ENCODE data around the gene PCDH12.

Gene PCDH12

DNA sequence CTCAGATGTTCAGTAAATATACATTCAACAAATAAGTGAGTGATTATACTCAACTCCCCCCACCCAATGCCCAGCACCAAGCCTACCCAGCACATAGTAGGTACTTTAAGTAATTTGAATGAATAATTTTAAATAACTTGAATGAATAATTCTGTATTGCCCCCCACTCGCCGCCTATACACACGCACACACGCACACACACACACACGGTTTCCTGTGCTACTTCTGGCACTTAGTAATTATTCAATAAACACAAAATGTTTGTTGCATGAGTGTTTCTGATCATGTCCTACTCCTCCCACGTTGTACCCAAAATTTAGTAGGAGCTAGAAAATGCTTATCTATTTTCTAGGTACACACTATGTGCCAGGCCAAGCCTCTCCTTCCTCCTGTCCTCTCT lies 16.2 kb downstream of the PCDH12 start:
- no peak overlapping the region for H3K27ac ChIP-seq (ENCODE audit: insufficient read depth in 1 of 2, low read depth in 1 of 2, low read length in 2 of 2, poor library complexity in 1 of 2, severe bottlenecking in 2 of 2)
- ChIA-PET CTCF (interaction anchor here (0.6 to 11.9 kb wide), 7 partner anchors 11 to 250 kb away, joined by 3 to 154 read pairs (median 7); partner anchors contain the start of genes DELE1 and PCDH12), POLR2A (interaction anchor here (0.7 kb wide), 1 partner anchor 22 kb away, joined by 3 read pairs; no protein-coding TSS in a partner anchor)
- H3K36me3 ChIP-seq (ENCODE audit: control insufficient read depth in 4 of 4, insufficient read depth in 4 of 4, low read length in 3 of 4), result peaks cover 9 to 30% (median 25%) of the 10 kb centered on the region in 4 experiments
- H3K9me3 ChIP-seq (ENCODE audit: control extremely low read depth in 1 of 5, control insufficient read depth in 4 of 5, insufficient read depth in 2 of 5, low read depth in 1 of 5, low read length in 4 of 5), result no peaks in the 10 kb centered on the region
- no peak overlapping the region for H3K4me3 ChIP-seq (ENCODE audit: control insufficient read depth in 1 of 7, extremely low read depth in 1 of 7, insufficient read depth in 4 of 7, low read depth in 2 of 7, low read length in 6 of 7)
- no CpG with 5 or more reads among the region's 6 CpGs for WGBS (ENCODE audit: insufficient coverage)
- no peak for DNase-seq
- peaks cover 0 to 21% (median 14%) of the 10 kb centered on the region in 4 experiments for H3K4me1 ChIP-seq (ENCODE audit: control extremely low read depth in 1 of 4, control insufficient read depth in 4 of 4, insufficient read depth in 4 of 4, low read length in 3 of 4)
- no peaks in the 10 kb centered on the region for H3K27me3 ChIP-seq (replicated peaks in 2 of 5; ENCODE audit: control insufficient read depth in 4 of 5, insufficient read depth in 5 of 5, low read length in 4 of 5)

DNA sequence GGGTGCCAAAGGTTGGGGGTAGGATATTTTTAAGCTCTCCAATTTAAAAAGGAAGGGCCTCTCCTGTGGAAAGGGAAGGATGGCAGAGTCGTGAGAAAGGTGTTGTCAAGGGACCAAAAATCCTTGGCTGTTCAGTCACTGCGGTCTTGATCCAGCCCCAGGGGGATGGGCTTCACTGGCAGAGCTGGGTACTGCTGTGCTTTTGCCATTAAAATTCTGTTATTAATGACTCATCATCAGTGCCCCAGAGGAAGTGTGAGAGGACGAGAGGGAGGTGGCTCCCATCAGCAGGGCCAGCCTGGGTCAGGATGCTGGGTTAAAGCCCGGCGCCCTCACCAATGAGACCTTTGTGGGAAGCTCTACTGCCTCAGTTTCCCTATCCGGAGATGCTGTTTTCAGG lies 16.7 kb downstream of the PCDH12 start:
- POLR2A ChIA-PET, result interaction anchor here (0.7 to 1.0 kb wide), 2 partner anchors 22 to 27 kb away, joined by 3 to 4 read pairs; no protein-coding TSS in a partner anchor
- CTCF ChIA-PET, result interaction anchor here (1.0 to 11.9 kb wide), 7 partner anchors 11 to 249 kb away, joined by 3 to 154 read pairs (median 7); partner anchors contain the start of genes DELE1 and PCDH12
- H3K9me3 ChIP-seq (ENCODE audit: control extremely low read depth in 1 of 5, control insufficient read depth in 4 of 5, insufficient read depth in 2 of 5, low read depth in 1 of 5, low read length in 4 of 5), result no peaks in the 10 kb centered on the region
- H3K36me3 ChIP-seq (ENCODE audit: control insufficient read depth in 4 of 4, insufficient read depth in 4 of 4, low read length in 3 of 4), result peaks cover 10 to 33% (median 28%) of the 10 kb centered on the region in 4 experiments
- H3K4me1 ChIP-seq (ENCODE audit: control extremely low read depth in 1 of 4, control insufficient read depth in 4 of 4, insufficient read depth in 4 of 4, low read length in 3 of 4), result peaks cover 0 to 21% (median 14%) of the 10 kb centered on the region in 4 experiments
- H3K27ac ChIP-seq (ENCODE audit: insufficient read depth in 1 of 2, low read depth in 1 of 2, low read length in 2 of 2, poor library complexity in 1 of 2, severe bottlenecking in 2 of 2), result no peak overlapping the region
- 44% methylated on average over 5 of the region's 6 CpGs for WGBS (ENCODE audit: insufficient coverage)
- no peak overlapping the region for H3K4me3 ChIP-seq (ENCODE audit: control insufficient read depth in 1 of 7, extremely low read depth in 1 of 7, insufficient read depth in 4 of 7, low read depth in 2 of 7, low read length in 6 of 7)
- peak in 2 of 3 donors; percentile 39 to 53 for DNase-seq
- H3K27me3 ChIP-seq (replicated peaks in 2 of 5; ENCODE audit: control insufficient read depth in 4 of 5, insufficient read depth in 5 of 5, low read length in 4 of 5), result no peaks in the 10 kb centered on the region

DNA sequence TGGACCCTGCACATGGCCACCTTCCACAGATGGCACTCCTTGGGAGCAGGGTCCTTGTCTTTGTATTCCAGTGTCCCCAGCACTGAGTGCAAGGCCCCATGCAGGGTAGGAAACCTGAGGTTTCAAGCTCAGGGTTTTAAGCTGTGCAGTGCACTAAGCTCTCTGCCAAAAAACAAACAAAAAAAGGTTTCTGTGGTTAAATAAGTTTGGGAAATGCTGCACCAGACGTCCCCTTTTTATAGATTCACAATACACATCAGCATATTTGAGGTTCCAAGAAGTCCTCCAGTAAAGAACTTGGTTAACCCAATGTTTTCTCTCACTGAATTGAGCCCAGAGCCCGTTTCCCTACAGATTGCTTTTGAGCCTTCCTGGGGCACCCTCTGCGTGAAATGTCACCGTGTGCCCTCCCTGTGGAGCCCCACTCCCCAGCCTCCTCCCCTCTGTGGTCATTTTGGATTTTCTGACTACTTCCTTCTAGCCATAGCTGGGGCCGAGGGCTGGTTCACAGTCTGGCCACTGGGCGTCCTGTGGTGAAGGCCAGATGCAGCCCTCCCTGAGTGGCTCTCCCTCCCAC lies 17.2 kb downstream of the PCDH12 start:
- WGBS (ENCODE audit: insufficient coverage), result 2% methylated on average over 4 of the region's 6 CpGs
- Histone ChIP-seq H3K27me3 (replicated peaks in 2 of 5; ENCODE audit: control insufficient read depth in 4 of 5, insufficient read depth in 5 of 5, low read length in 4 of 5) (no peaks in the 10 kb centered on the region), H3K9me3 (ENCODE audit: control extremely low read depth in 1 of 5, control insufficient read depth in 4 of 5, insufficient read depth in 2 of 5, low read depth in 1 of 5, low read length in 4 of 5) (no peaks in the 10 kb centered on the region), H3K36me3 (ENCODE audit: control insufficient read depth in 4 of 4, insufficient read depth in 4 of 4, low read length in 3 of 4) (peaks cover 13 to 37% (median 31%) of the 10 kb centered on the region in 4 experiments), H3K4me1 (ENCODE audit: control extremely low read depth in 1 of 4, control insufficient read depth in 4 of 4, insufficient read depth in 4 of 4, low read length in 3 of 4) (peaks cover 0 to 19% (median 14%) of the 10 kb centered on the region in 4 experiments), H3K4me3 (ENCODE audit: control insufficient read depth in 1 of 7, extremely low read depth in 1 of 7, insufficient read depth in 4 of 7, low read depth in 2 of 7, low read length in 6 of 7) (no peak overlapping the region), H3K27ac (ENCODE audit: insufficient read depth in 1 of 2, low read depth in 1 of 2, low read length in 2 of 2, poor library complexity in 1 of 2, severe bottlenecking in 2 of 2) (no peak overlapping the region)
- DNase-seq, result peak in 2 of 3 donors; percentile 15 to 28
- ChIA-PET CTCF (interaction anchor here (0.7 to 11.9 kb wide), 9 partner anchors 10 to 249 kb away, joined by 3 to 154 read pairs (median 5); partner anchors contain the start of genes DELE1 and PCDH12), POLR2A (interaction anchor here (0.7 to 1.0 kb wide), 2 partner anchors 23 to 26 kb away, joined by 3 to 4 read pairs; no protein-coding TSS in a partner anchor)

DNA sequence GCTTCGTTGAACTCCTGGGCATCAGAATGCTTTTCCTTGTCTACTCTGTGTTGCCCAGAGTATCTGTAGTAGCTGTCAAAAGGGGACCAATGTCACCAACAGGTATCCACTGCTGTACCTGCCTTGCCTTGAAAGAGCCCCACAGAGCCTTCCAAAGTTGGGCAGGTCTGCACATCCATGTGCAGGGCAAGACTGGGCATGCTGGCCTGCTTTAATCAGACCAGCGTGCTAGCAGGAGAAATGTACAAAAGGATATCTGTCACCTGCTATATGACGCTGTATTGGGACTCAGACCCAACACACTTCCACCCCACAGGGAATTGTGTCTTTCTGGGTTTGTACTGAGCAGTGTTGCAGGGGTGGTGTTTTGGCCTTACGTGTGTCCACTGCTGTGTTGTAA lies 22.5 kb downstream of the PCDH12 start:
- CTCF ChIA-PET, result interaction anchor here (2.9 kb wide), 1 partner anchor 243 kb away, joined by 7 read pairs; no protein-coding TSS in a partner anchor
- Histone ChIP-seq H3K36me3 (ENCODE audit: control insufficient read depth in 4 of 4, insufficient read depth in 4 of 4, low read length in 3 of 4) (peaks cover 31 to 82% (median 67%) of the 10 kb centered on the region in 4 experiments), H3K27ac (ENCODE audit: insufficient read depth in 1 of 2, low read depth in 1 of 2, low read length in 2 of 2, poor library complexity in 1 of 2, severe bottlenecking in 2 of 2) (no peak overlapping the region), H3K4me3 (ENCODE audit: control insufficient read depth in 1 of 7, extremely low read depth in 1 of 7, insufficient read depth in 4 of 7, low read depth in 2 of 7, low read length in 6 of 7) (no peak overlapping the region), H3K4me1 (ENCODE audit: control extremely low read depth in 1 of 4, control insufficient read depth in 4 of 4, insufficient read depth in 4 of 4, low read length in 3 of 4) (peaks cover 0 to 4% (median 4%) of the 10 kb centered on the region in 4 experiments), H3K27me3 (replicated peaks in 2 of 5; ENCODE audit: control insufficient read depth in 4 of 5, insufficient read depth in 5 of 5, low read length in 4 of 5) (no peaks in the 10 kb centered on the region), H3K9me3 (ENCODE audit: control extremely low read depth in 1 of 5, control insufficient read depth in 4 of 5, insufficient read depth in 2 of 5, low read depth in 1 of 5, low read length in 4 of 5) (no peaks in the 10 kb centered on the region)
- DNase-seq, result no peak
- POLR2A ChIA-PET, result no interaction called here
- 97% methylated on average over 3 of the region's 4 CpGs for WGBS (ENCODE audit: insufficient coverage)

DNA sequence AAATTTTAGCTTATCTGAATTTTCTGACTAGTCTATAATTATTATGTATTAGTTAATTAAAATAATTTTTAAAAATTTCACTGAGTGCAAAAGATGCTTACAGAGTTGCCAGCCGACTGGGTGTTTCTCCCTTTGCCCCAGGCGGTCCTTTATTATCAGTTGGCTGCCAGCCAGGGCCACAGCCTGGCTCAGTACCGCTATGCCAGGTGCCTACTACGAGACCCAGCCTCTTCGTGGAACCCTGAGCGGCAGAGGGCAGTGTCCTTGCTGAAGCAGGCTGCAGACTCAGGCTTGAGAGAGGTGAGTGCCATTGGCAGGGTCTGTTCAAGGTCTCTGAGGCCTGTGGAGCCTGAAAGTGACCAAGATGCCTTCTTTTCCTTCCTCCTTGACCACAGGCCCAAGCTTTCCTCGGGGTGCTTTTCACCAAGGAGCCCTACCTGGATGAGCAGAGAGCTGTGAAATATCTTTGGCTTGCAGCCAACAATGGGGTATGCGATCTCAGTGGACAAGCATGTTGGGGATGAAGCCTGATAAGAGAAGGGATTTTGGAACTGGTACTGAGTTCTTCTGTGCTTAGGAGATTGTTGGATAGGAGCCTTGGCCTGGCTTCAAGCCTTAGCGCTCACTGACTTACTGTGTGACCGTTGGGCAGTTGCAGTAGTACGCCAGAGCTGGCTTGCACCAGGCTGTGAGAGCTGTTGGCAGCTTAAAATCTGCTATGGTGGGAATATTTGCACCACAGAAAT lies 23.7 kb downstream of the PCDH12 start:
- H3K27me3 ChIP-seq (replicated peaks in 2 of 5; ENCODE audit: control insufficient read depth in 4 of 5, insufficient read depth in 5 of 5, low read length in 4 of 5), result no peaks in the 10 kb centered on the region
- peaks cover 39 to 87% (median 73%) of the 10 kb centered on the region in 4 experiments for H3K36me3 ChIP-seq (ENCODE audit: control insufficient read depth in 4 of 4, insufficient read depth in 4 of 4, low read length in 3 of 4)
- 100% methylated on average over 10 of the region's 11 CpGs for WGBS (ENCODE audit: insufficient coverage)
- CTCF ChIA-PET, result interaction anchor here (0.8 to 2.9 kb wide), 3 partner anchors 11 to 242 kb away, joined by 3 to 7 read pairs (median 3); partner anchors contain the start of gene DELE1
- H3K9me3 ChIP-seq (ENCODE audit: control extremely low read depth in 1 of 5, control insufficient read depth in 4 of 5, insufficient read depth in 2 of 5, low read depth in 1 of 5, low read length in 4 of 5), result no peaks in the 10 kb centered on the region
- POLR2A ChIA-PET, result no interaction called here
- H3K4me1 ChIP-seq (ENCODE audit: control extremely low read depth in 1 of 4, control insufficient read depth in 4 of 4, insufficient read depth in 4 of 4, low read length in 3 of 4), result no peaks in the 10 kb centered on the region
- no peak overlapping the region for H3K4me3 ChIP-seq (ENCODE audit: control insufficient read depth in 1 of 7, extremely low read depth in 1 of 7, insufficient read depth in 4 of 7, low read depth in 2 of 7, low read length in 6 of 7)
- no peak for DNase-seq
- no peak overlapping the region for H3K27ac ChIP-seq (ENCODE audit: insufficient read depth in 1 of 2, low read depth in 1 of 2, low read length in 2 of 2, poor library complexity in 1 of 2, severe bottlenecking in 2 of 2)

DNA sequence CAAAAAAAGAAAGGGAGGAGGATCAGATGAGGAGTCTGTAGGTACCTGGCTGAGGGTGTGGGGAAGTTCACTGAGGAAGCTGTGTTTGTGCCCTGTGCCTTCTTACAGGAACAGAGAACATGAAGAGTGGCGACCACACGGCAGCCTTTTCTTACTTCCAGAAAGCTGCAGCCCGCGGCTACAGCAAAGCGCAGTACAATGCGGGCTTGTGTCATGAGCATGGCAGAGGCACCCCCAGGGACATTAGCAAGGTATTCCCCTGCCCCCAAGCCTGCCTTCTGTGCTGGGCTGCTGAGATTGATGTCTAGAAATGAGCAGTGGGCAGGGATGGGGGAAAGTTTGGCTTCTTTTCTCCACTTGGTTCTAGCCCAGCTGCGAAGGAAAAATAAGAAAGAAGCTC lies 24.9 kb downstream of the PCDH12 start:
- Histone ChIP-seq H3K4me3 (ENCODE audit: control insufficient read depth in 1 of 7, extremely low read depth in 1 of 7, insufficient read depth in 4 of 7, low read depth in 2 of 7, low read length in 6 of 7) (no peak overlapping the region), H3K9me3 (ENCODE audit: control extremely low read depth in 1 of 5, control insufficient read depth in 4 of 5, insufficient read depth in 2 of 5, low read depth in 1 of 5, low read length in 4 of 5) (no peaks in the 10 kb centered on the region), H3K36me3 (ENCODE audit: control insufficient read depth in 4 of 4, insufficient read depth in 4 of 4, low read length in 3 of 4) (peaks cover 37 to 89% (median 71%) of the 10 kb centered on the region in 4 experiments), H3K27ac (ENCODE audit: insufficient read depth in 1 of 2, low read depth in 1 of 2, low read length in 2 of 2, poor library complexity in 1 of 2, severe bottlenecking in 2 of 2) (no peak overlapping the region), H3K27me3 (replicated peaks in 2 of 5; ENCODE audit: control insufficient read depth in 4 of 5, insufficient read depth in 5 of 5, low read length in 4 of 5) (no peaks in the 10 kb centered on the region), H3K4me1 (ENCODE audit: control extremely low read depth in 1 of 4, control insufficient read depth in 4 of 4, insufficient read depth in 4 of 4, low read length in 3 of 4) (no peaks in the 10 kb centered on the region)
- CTCF ChIA-PET, result interaction anchor here (1.3 to 2.9 kb wide), 3 partner anchors 10 to 241 kb away, joined by 3 to 7 read pairs (median 6); partner anchors contain the start of gene DELE1
- 94% methylated on average over 6 of the region's 7 CpGs for WGBS (ENCODE audit: insufficient coverage)
- no peak for DNase-seq
- POLR2A ChIA-PET, result interaction anchor here (0.6 kb wide), 1 partner anchor 946 kb away, joined by 3 read pairs; no protein-coding TSS in a partner anchor

All from common myeloid progenitor, CD34-positive (primary cell).